SK-N-SH treated with all-trans-retinoic acid at 6 μM for 48 hours (cell line): ENCODE results near the gene HOXA7.

Source experiments
- ARNTL ChIP-seq: fragments of 450-650 bp; formaldehyde crosslinking; IDR thresholded peaks from 2 replicates; pipeline ENCODE4 v1.5.0; 2020; ENCODE audit warnings: low read depth, mild to moderate bottlenecking, moderate library complexity, borderline replicate concordance
- BACH2 ChIP-seq: fragments of 250-450 bp; sonication (Bioruptor Pico); IDR thresholded peaks from 2 replicates; pipeline ENCODE4 v1.9.0; 2021; ENCODE audit warnings: mild to moderate bottlenecking, borderline replicate concordance
- PATZ1 ChIP-seq: fragments of 250-450 bp; sonication (Bioruptor Pico); IDR thresholded peaks from 2 replicates; pipeline ENCODE4 v1.8.0; 2020; ENCODE audit warnings: mild to moderate bottlenecking, moderate library complexity, borderline replicate concordance
- PPARA ChIP-seq: fragments of 250-450 bp; sonication (Bioruptor Pico); IDR thresholded peaks from 2 replicates; pipeline ENCODE4 v1.5.0; 2020; ENCODE audit warnings: mild to moderate bottlenecking, borderline replicate concordance
- RARB ChIP-seq: fragments of 250-450 bp; sonication (Bioruptor Pico); IDR thresholded peaks from 2 replicates; pipeline ENCODE4 v1.8.0; 2021; ENCODE audit warnings: mild to moderate bottlenecking, moderate library complexity
- TOX ChIP-seq: fragments of 250-450 bp; sonication (Bioruptor Pico); IDR thresholded peaks from 2 replicates; pipeline ENCODE4 v1.8.0; 2021; ENCODE audit warnings: mild to moderate bottlenecking, moderate library complexity, borderline replicate concordance
- ZFP3 ChIP-seq: fragments of 250-450 bp; sonication (Bioruptor Pico); IDR thresholded peaks from 2 replicates; pipeline ENCODE4 v1.5.0; 2020; ENCODE audit warnings: mild to moderate bottlenecking, moderate library complexity
- ZNF565 ChIP-seq: fragments of 450-650 bp; formaldehyde crosslinking; conservative IDR thresholded peaks from 2 replicates; pipeline ENCODE4 v1.5.0; 2020; ENCODE audit warnings: low read depth, mild to moderate bottlenecking, moderate library complexity
- ZNF8 ChIP-seq: fragments of 450-650 bp; formaldehyde crosslinking; IDR thresholded peaks from 2 replicates; pipeline ENCODE4 v1.5.0; 2020; ENCODE audit warnings: mild to moderate bottlenecking, moderate library complexity
- TF ChIP-seq, protein P1 (sequence below): fragments of 250-450 bp; sonication (Bioruptor Pico); IDR thresholded peaks from 2 replicates; pipeline ENCODE4 v1.5.1; 2020; ENCODE audit warnings: low read depth, mild to moderate bottlenecking, moderate library complexity

- TF ChIP-seq PATZ1 (CRISPR knock-in tag) (no peak), PPARA (CRISPR knock-in tag) (no peak), ZFP3 (CRISPR knock-in tag) (no peak), ZNF8 (CRISPR knock-in tag) (no peak), BACH2 (no peak), RARB (CRISPR knock-in tag) (no peak), ZNF565 (no peak), TOX (CRISPR knock-in tag) (no peak), ARNTL (CRISPR knock-in tag) (no peak)
- TF ChIP-seq, protein P1, sequence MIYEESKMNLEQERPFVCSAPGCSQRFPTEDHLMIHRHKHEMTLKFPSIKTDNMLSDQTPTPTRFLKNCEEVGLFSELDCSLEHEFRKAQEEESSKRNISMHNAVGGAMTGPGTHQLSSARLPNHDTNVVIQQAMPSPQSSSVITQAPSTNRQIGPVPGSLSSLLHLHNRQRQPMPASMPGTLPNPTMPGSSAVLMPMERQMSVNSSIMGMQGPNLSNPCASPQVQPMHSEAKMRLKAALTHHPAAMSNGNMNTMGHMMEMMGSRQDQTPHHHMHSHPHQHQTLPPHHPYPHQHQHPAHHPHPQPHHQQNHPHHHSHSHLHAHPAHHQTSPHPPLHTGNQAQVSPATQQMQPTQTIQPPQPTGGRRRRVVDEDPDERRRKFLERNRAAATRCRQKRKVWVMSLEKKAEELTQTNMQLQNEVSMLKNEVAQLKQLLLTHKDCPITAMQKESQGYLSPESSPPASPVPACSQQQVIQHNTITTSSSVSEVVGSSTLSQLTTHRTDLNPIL (CRISPR knock-in tag), result no peak
Measured at GRCh38 chr7:27147199-27148030, 9.1 kb downstream of the HOXA7 start, which contains the start of gene HOXA6.
